Eye (tissue), 1 donor: ENCODE results near the gene EXD2.
"Not testable (repeated sequence)": the region's sequence is repeated elsewhere in the genome, so short reads cannot be mapped to it uniquely, and the experiment has no call there.

Experiments used
- DNase-seq: peaks from one replicate; pipeline ENCODE4 v3.0.0-alpha.2; 2015

EXD2 gene

GRCh38 chr14:69204753-69205152 is 13.5 kb downstream of the EXD2 start:
- DNase-seq = no peak

DNA sequence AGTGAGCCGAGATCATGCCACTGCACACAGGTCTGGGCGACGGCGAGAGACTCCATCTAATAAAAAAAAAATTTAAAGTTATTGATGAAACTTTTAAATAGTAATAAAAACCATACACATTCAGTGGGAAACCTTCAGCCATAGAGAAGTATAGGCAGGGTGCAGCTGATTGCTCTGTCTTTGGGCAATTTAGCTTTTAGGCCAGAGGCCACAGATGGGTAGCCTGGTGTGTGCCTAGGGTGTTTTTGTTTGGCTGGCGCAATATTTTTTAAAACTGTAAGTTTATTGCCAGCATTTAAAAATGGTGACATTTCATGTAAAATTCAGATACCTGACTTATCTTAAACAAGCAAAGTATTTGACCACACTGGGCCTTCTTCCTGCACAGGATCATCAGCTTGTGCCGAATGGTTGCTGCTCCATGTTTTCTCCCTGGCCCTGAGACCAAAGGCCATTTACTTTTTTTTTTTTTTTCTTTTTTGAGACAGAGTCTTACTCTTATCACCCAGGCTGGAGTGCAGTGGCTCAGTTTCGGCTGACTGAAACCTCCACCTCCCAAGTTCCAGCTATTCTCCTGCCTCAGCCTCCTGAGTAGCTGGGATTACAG is 16.2 kb downstream of the EXD2 start:
- no peak for DNase-seq

GRCh38 chr14:69208666-69209065 is 17.4 kb downstream of the EXD2 start:
- no peak for DNase-seq

DNA sequence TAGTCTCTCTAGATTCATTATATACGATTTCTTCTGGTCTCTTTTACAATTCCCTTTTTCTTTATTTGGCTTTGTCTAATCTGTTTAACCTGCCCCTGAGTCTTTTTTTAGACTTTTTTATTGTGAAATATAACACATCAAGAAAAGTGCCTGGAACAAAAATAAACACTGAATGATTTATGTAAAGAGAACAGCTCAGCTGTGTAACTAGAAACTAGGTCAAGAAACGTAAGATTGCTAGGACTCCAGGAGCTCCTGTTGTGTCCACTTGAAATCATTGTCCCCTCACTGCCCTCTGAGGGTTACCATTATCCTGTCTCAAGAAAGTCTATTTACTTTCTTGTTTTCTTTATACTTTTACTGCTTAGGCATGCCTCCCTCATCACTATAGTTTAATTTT is 23.1 kb downstream of the EXD2 start:
- DNase-seq = no peak

GRCh38 chr14:69217663-69218062 is 26.4 kb downstream of the EXD2 start:
- not testable (repeated sequence) for DNase-seq

DNA sequence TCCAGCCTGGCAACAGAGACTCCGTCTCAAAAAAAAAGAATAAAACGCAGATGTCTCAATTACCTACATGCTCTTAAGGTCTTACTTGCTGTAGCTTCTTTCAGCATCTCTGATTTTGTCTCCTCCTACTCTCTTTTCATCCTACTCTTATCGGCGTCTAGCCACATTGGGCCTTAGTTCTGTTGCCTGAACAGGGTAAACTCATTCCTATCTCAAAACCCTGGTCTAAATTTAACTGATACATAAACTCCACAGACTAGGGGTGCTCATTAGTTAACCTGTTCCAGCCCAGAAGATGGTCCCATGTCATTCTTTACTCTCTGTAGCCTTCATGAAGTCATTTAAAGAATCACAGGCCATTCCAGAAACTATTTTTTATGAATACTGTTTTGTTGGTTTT is 33.6 kb downstream of the EXD2 start:
- no peak for DNase-seq

- DNase-seq = no peak
Measured at GRCh38 chr14:69226178-69226577, 34.9 kb downstream of the EXD2 start.

- DNase-seq = no peak
Measured at GRCh38 chr14:69226736-69227135, 35.4 kb downstream of the EXD2 start.

DNA sequence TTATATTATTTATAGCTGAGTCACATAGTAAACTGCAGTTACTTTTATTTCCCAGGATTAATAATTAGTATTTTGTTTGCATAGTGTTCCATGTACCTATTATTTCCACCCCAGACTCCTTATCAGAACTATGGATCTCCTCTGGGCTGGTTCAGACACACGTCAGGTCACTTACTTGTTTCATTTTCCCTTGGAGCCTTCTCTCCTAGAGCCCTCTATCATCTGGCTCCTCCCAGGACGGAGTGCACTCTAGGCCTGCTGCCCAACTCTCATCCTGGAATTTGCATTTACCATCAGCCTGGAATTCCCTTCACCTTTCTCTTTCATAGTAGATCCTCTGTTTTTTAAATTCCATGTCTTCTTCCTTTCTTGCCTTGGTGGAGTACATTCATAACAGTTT is 40.2 kb downstream of the EXD2 start:
- no peak for DNase-seq

DNA sequence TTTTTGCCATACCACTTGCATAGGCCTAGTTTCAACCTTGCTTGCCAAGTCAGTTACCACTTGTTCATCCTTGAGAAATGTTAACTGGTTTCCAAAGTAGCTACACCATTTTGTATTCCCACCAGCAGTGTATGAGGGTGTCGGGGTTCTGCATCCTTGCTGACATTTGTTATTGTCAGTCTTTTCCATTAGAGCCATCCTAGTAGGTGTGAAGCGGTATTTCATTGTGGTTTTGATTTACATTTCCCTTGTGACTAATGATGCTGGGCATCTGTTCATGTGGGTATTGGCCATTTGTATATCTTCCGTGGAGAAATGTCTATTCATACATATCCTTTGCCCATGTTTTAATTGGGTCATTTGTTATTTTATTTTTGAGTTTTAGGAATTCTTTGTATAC is 41.1 kb downstream of the EXD2 start:
- DNase-seq = no peak

DNA sequence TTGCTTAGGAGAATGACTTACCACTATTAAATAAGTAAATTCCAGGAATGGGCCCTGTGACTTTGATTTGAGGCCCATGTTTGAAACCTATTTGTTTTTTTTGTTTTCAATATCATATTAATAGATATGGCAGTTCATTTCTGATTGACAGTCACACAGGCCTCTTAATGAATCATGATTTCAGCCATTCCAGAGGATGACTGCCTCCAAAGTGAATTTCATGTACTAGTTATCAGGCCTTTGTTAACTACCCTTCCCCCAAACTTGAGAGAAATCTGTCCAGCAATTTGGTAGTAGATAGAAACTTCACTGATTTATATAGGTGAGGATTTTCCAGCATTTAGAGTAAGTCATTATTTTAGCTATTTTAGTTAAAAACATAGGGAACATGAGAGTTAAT is 42.8 kb downstream of the EXD2 start:
- DNase-seq = no peak

GRCh38 chr14:69235708-69236107 is 44.4 kb downstream of the EXD2 start:
- DNase-seq = no peak

GRCh38 chr14:69237142-69237541 is 45.8 kb downstream of the EXD2 start:
- no peak for DNase-seq

- no peak for DNase-seq
Measured at GRCh38 chr14:69237584-69237983, 46.3 kb downstream of the EXD2 start.

DNA sequence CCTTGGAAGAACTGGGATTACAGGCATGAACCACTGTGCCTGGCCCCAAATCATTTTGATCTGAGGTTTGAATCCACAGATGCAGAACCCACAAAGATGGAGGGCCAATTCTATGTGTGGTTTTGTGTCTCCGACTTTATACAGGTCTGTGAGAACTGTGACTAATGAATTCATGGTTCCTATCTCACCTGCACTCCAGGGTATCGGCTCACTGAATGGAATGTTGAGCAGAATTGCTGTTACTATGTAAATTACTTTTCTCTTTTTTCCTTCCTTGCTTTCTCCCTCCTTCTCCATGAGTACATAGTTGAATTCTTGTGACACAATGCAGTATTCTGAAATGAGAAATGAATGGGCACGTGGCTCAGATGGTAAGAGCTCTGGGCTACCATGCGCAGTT is 47.6 kb downstream of the EXD2 start:
- no peak for DNase-seq

DNA sequence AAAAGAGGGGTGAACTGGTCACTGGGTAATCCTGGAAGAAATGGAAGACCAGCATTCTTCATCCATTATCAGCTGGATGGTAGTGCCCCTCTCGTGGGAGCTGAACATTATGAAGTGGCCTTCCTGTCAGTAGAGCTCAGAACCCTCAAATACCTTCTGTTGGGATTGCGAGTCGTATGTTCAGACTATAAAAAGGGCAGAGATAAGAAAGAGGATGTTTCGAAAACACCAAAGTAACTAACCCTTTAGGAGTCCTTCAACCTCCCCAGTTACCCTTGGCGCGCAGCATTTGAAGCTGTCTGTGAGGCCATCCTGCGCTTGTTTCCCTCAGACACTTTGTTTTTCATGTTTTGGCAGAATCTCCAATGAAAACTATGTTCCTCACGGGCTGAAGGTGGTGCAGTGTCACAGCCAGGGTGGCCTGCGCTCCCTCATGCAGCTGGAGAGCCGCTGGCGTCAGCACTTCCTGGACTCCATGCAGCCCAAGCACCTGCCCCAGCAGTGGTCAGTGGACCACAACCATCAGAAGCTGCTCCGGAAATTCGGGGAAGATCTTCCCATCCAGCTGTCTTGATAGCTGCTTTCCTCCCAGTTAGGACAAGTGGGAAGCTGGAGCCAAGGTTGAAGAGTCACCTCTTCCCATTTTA is 49.4 kb downstream of the EXD2 start:
- DNase-seq = no peak

- no peak for DNase-seq
Measured at GRCh38 chr14:69241577-69241976, 50.3 kb downstream of the EXD2 start.

DNA sequence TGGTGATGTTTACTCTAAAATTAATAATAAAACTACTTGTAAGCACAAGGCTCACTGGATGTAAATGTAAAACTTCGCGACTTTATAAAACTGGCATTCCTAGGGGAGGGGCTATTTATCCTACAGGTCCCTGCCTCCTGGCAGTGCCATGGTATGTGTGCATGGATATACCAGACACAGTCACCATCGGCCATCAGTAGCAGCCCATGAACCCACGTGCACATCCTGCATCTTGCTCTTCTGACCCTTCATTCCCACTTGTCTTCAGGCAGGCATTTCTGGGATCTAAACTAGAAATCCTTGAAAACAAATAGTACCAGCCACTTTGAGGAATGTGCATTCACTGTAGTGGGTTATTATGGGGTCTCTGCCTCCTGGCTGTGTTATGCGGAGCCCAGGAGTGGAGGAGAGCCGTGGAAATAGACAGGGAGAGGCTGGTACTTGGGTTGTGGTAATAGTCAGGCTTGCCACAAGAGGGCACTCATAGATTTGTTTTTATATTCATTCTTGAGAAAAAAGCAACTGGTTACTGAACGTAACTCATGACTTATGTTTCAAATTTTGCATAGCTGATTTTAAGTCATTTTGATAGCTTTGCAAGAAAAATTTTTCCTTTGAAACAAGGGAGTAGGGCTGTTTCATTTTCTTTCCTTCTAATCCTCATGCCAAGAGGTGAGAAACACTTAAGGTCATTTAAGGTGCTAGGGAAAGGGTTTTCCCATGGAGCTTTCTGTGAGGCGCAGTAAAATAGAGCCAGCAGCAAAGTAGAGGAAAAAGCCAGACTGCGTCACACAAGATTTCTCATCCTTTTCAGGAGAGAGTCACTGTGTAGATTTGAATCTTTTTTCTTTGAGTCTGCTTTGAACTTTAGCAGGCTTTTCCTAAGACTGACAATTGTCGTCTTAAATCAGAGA is 51.3 kb downstream of the EXD2 start:
- DNase-seq = peak; percentile 91

DNA sequence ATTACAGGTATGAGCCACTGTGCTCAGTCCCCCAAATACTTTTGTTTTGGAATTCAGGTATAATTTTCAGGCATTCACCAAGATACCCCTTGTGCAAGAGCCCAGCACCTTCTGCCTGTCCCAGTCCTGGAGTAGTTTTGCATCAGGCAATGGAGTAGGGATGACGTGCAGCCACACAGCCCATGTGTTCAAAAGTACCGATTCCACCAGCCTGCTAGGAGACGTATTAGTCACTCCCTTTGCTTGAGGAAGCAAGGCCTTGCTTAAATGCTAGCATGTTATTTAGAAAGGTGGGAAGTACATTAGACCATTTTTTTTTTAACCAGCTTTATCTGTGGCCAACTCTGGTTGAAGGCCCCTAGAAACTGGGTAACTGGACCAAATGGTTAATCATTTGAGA is 53.6 kb downstream of the EXD2 start:
- DNase-seq = no peak

DNA sequence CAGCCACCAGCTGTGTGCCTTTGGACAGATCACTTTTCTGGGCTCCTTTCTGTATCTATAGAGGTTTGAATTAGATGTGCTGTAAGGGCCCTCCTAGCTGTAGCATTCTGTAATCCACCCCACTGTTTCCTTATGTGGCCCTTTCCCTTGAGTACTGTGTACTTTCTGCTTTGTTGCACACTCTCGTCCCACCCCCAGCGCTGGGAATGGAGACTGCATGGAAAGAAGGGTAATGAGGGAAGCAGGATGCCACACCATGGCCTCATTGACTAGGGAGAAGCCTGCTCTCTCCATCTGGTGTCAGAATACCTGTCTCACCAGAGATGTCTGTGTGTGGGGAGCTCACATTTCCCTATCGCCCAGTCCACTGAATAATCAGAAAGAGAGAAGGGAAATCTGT is 55.0 kb downstream of the EXD2 start:
- DNase-seq = no peak

DNA sequence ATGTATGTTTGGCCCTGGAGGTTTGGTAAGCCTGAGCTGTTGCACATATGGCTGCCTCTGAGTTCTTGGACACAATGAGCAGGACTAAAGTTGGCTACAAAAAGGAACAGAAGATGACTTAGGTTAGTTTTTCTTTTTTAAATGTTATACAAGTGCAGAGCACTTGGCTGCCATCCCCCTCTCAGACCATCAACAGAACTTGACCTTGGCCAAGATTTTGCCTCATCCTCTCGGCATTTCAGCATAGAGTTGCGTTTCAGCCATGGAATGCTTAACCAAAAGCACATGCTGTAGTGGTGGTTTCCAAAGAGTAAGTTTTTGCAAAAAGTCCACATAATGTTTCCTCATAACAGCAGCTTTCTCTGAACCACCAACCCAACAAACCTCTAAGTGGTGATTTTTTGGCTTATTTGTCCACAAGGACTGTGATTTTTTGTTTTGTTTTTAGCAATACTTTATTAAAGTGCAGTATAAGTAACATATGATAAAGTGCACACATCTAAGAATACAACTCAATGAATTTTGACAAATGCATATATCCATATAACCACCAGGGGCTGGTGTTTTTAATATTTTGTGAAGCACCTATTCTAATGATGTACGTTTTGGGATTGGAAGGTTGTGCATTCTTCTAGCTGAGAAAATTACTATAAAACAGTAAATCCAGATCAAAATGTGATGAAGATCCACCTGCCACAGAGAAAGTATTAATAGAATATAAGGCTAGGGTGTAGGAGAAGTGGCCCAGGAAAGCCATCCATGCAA is 56.6 kb downstream of the EXD2 start:
- peak; percentile 67 for DNase-seq

DNA sequence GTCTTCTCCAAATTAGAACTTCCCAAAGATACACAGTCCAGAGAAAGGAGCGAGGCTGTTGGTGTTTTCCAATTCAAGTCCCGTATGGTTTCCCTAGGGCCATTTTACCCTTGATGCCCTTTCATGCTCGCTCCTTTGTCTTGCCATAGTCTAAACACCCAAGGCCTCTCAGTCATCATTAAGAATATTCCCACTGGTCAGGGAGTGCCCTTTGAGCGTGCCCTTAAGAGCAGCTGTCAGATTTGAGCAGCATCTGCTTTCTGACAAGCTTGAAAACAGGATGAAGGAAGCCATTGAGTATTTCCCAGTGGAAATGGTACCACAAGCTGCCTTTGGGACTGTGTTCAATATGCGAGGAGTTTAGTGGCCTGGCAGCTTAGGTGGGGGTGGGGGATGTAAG is 58.3 kb downstream of the EXD2 start:
- peak; percentile 74 for DNase-seq

GRCh38 chr14:69252851-69253250 is 61.6 kb downstream of the EXD2 start:
- DNase-seq = no peak
